ENCODE results near the gene ARHGEF17. TPM values are rescaled to one million over a fixed set of nuclear protein-coding genes. Genes with fewer than 3 reads are reported as not detected.
A peak's percentile ranks its signal among the peaks of the same experiment; 100 is the strongest.

Gene ARHGEF17
- total and polyA plus RNA-seq, 2 of the 8 experiments (the other 6 are each of a cell fraction or from before 2014, with no cell fraction given): 11.3 to 14.6 TPM

DNA sequence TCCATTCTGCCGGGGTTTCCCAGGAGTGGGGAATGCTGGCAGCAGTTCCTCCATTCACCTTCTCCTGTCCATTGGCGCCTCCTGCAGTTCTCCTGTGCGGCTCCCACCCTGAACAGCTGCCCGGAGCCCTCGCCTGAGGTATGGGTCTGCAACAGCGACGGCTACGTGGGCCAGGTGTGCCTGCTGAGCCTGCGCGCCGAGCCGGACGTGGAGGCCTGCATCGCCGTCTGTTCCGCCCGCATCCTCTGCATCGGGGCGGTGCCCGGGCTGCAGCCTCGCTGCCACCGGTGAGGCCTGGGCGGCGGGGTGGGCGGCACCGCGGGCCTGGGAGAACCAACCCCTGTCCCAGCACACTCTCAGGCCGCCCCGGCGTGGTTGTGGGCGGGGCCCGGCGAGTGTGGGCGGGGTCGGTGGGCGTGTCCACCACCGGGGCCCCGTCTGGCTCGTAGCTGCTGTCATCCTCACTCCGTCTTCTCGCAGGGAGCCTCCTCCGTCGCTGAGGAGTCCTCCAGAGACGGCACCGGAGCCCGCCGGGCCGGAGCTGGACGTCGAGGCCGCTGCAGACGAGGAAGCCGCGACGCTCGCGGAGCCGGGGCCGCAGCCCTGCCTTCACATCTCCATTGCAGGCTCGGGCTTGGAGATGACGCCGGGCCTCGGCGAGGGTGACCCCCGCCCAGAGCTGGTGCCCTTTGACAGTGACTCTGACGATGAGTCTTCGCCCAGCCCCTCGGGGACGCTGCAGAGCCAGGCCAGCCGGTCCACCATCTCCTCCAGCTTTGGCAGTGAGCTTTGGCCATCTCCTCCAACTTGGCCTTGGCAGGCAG, 54.1 kb downstream of the ARHGEF17 start:
- Histone ChIP-seq H2BK5ac (ENCODE audit: low read depth, low read length) (no peak overlapping the region), H3K27ac (ENCODE audit: low read depth, low read length) (no peak overlapping the region), H3K56ac (replicated peaks; ENCODE audit: insufficient read length, low read depth, low read length) (no peak overlapping the region), H2BK15ac (ENCODE audit: low read length) (no peak overlapping the region; the same call in 1 of the 2 replicates), H3K23me2 (ENCODE audit: low read depth, low read length) (peaks cover 3% of the 10 kb centered on the region; the same call in 1 of the 2 replicates), H3K14ac (ENCODE audit: insufficient read length) (no peak overlapping the region), H3K4me1 (replicated peaks in 1 of 4; ENCODE audit: control insufficient read depth in 3 of 4, insufficient read depth in 4 of 4, low read length in 3 of 4) (peaks cover 0 to 3% (median under 1%) of the 10 kb centered on the region in 4 experiments; a peak in 3 of 7 replicates), H3K27me3 (replicated peaks in 1 of 4; ENCODE audit: control insufficient read depth in 3 of 4, extremely low read depth in 1 of 4, insufficient read depth in 3 of 4, low read length in 3 of 4) (peaks cover 0 to 4% (median 2%) of the 10 kb centered on the region in 4 experiments; a peak in 4 of 7 replicates), H3K79me1 (ENCODE audit: low read depth, low read length) (no peaks in the 10 kb centered on the region), H3K4me2 (ENCODE audit: insufficient read depth in 1 of 2, low read depth in 2 of 2, low read length in 2 of 2) (peak overlapping the region; percentile 36 to 84), H2BK20ac (ENCODE audit: low read length) (no peak overlapping the region), H2AK5ac (ENCODE audit: low read depth, low read length) (no peak overlapping the region), H4K91ac (replicated peaks; ENCODE audit: insufficient read length, low read length) (no peak overlapping the region), H2BK12ac (ENCODE audit: low read depth, low read length) (no peak overlapping the region), H4K8ac (ENCODE audit: extremely low read depth, insufficient read depth, low read length) (peak overlapping the region; percentile 73; the same call in 1 of the 2 replicates), H4K5ac (ENCODE audit: insufficient read length, low read depth, low read length) (no peak overlapping the region), H4K20me1 (replicated peaks in 1 of 2; ENCODE audit: control insufficient read depth in 1 of 2, insufficient read depth in 2 of 2, low read length in 2 of 2) (peaks cover 5% of the 10 kb centered on the region in 2 experiments), H2BK120ac (replicated peaks; ENCODE audit: low read depth, low read length) (no peak overlapping the region), H3K18ac (ENCODE audit: extremely low read depth, low read length) (no peak overlapping the region), H3K9ac (replicated peaks in 1 of 4; ENCODE audit: extremely low read depth in 1 of 4, low read depth in 3 of 4, low read length in 3 of 4) (no peak overlapping the region; a peak in 1 of 7 replicates), H3K79me2 (ENCODE audit: control insufficient read depth in 1 of 2, insufficient read depth in 2 of 2, low read length in 2 of 2) (no peaks in the 10 kb centered on the region), H3K9me3 (ENCODE audit: insufficient read depth in 2 of 2, low read depth in 1 of 2, low read length in 1 of 2) (no peaks in the 10 kb centered on the region), H3K4me3 (ENCODE audit: extremely low read depth in 1 of 4, insufficient read depth in 2 of 4, low read depth in 3 of 4, low read length in 4 of 4) (peak overlapping the region in 3 of 4 experiments; percentile 19 to 52 (median 32); a peak in 5 of 8 replicates), H2AFZ (ENCODE audit: low read length) (no peak overlapping the region; the same call in 1 of the 2 replicates), H3K23ac (ENCODE audit: insufficient read length) (no peak overlapping the region), H3K36me3 (ENCODE audit: control insufficient read depth in 2 of 4, insufficient read depth in 4 of 4, low read length in 3 of 4) (no peaks in the 10 kb centered on the region), H3K4ac (replicated peaks; ENCODE audit: insufficient read length, low read depth, low read length) (peak overlapping the region; percentile 28)
- CTCF ChIA-PET (ENCODE audit: partially characterized antibody): interaction anchor here (0.6 to 59.1 kb wide), 15 partner anchors 12 to 297 kb away, joined by 3 to 1456 read pairs (median 4); partner anchors contain the start of genes ARHGEF17 and RELT
- no peak for FAIRE-seq
- DNase-seq (ENCODE audit: low read depth in 1 of 2, low spot score in 2 of 2): peak; percentile 65 to 99
- POLR2A ChIA-PET (ENCODE audit: partially characterized antibody): interaction anchor here (1.3 to 1.7 kb wide), 2 partner anchors 10 to 18 kb away, joined by 4 to 8 read pairs; no protein-coding TSS in a partner anchor
- 10% methylated on average over 50 of the region's 70 CpGs; no CpG with 5 or more reads in 1 of the 2 experiments for WGBS, 2 experiments (ENCODE audit: extremely low coverage in 1 of 2, insufficient coverage in 1 of 2, insufficient read length in 1 of 2, insufficient replicate concordance in 2 of 2, low coverage in 1 of 2, low lambda C conversion rate in 2 of 2, missing lambda C conversion rate in 1 of 2)
- TF ChIP-seq CREB1 (IDR thresholded peaks at IDR 0.05): peak; percentile 61
- TF ChIP-seq GABPA (IDR thresholded peaks at IDR 0.05; ENCODE audit: borderline replicate concordance, insufficient read depth, low read length): 0 out of 2 replicates have a peak, but pooled peaks have one; percentile 8
- TF ChIP-seq SAP30 (IDR thresholded peaks at IDR 0.05; ENCODE audit: insufficient read depth, insufficient replicate concordance, low read length): no peak
- no peak for TF ChIP-seq EZH2 (IDR thresholded peaks at IDR 0.05; ENCODE audit: low read depth, low read length, severe bottlenecking)
- no peak for TF ChIP-seq RXRA (IDR thresholded peaks at IDR 0.05; ENCODE audit: insufficient read depth, low read depth, low read length)
- 0 out of 3 replicates have a peak, but pooled peaks of 1 of the 2 experiments have one; percentile 26 for TF ChIP-seq POLR2A (IDR thresholded peaks at IDR 0.05; ENCODE audit: control extremely low read depth in 1 of 2, low read depth in 2 of 2, low read length in 2 of 2)
- TF ChIP-seq TEAD4 (IDR thresholded peaks at IDR 0.05; ENCODE audit: low read depth, low read length): peak; percentile 52; the same call in 1 of the 2 replicates
- TF ChIP-seq KDM4A (IDR thresholded peaks at IDR 0.05; ENCODE audit: low read depth, low read length, severe bottlenecking): peak; percentile 38
- TF ChIP-seq, protein P1, sequence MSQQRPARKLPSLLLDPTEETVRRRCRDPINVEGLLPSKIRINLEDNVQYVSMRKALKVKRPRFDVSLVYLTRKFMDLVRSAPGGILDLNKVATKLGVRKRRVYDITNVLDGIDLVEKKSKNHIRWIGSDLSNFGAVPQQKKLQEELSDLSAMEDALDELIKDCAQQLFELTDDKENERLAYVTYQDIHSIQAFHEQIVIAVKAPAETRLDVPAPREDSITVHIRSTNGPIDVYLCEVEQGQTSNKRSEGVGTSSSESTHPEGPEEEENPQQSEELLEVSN (IDR thresholded peaks at IDR 0.05): peak; percentile 33; the same call in 1 of the 2 replicates
- peak; percentile 27; the same call in 1 of the 2 replicates for TF ChIP-seq YY1 (IDR thresholded peaks at IDR 0.05; ENCODE audit: low read depth, low read length)

Measured in H1 (cell line).